ENCODE data around the gene WSB2. TPM values are rescaled to one million over a fixed set of nuclear protein-coding genes. Genes with fewer than 3 reads are reported as not detected.

WSB2 gene
- total RNA-seq, 1 donor from 2014 or later, result 37.1 TPM

DNA sequence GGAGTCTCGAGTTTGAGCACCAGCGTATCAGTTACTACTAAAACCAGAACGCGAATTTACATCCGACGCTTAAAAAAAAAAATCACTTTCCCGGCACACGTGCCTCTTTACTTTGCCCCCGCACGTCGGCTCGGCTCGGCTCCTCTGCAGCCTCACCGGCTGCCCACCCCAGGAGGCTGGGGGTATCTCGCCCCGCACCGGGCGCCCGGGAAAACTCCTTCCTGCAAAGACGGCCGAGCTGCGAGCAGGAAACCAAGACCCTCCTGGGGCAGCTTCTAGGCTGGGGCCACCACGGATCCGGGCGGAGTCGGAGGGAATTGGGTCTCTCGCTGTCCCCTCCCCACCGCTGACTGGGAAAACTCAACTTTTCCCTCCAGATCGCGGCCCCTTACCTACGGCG lies 42.2 kb upstream of the WSB2 start:
- Mint-ChIP-seq H3K4me1 (peaks cover 16% of the 10 kb centered on the region), H3K36me3 (no peaks in the 10 kb centered on the region), H3K27me3 (ENCODE audit: low read depth) (no peaks in the 10 kb centered on the region), H3K9me3 (no peaks in the 10 kb centered on the region), H3K4me3 (peak overlapping the region; percentile 85), H3K27ac (no peak overlapping the region)
- peak in 1 of 2 experiments; percentile 57 for DNase-seq (ENCODE audit: low spot score in 2 of 2, unreplicated experiment in 2 of 2)
- TF ChIP-seq, protein P1, sequence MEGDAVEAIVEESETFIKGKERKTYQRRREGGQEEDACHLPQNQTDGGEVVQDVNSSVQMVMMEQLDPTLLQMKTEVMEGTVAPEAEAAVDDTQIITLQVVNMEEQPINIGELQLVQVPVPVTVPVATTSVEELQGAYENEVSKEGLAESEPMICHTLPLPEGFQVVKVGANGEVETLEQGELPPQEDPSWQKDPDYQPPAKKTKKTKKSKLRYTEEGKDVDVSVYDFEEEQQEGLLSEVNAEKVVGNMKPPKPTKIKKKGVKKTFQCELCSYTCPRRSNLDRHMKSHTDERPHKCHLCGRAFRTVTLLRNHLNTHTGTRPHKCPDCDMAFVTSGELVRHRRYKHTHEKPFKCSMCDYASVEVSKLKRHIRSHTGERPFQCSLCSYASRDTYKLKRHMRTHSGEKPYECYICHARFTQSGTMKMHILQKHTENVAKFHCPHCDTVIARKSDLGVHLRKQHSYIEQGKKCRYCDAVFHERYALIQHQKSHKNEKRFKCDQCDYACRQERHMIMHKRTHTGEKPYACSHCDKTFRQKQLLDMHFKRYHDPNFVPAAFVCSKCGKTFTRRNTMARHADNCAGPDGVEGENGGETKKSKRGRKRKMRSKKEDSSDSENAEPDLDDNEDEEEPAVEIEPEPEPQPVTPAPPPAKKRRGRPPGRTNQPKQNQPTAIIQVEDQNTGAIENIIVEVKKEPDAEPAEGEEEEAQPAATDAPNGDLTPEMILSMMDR (IDR thresholded peaks at IDR 0.05; ENCODE audit: unreplicated experiment), result no peak

DNA sequence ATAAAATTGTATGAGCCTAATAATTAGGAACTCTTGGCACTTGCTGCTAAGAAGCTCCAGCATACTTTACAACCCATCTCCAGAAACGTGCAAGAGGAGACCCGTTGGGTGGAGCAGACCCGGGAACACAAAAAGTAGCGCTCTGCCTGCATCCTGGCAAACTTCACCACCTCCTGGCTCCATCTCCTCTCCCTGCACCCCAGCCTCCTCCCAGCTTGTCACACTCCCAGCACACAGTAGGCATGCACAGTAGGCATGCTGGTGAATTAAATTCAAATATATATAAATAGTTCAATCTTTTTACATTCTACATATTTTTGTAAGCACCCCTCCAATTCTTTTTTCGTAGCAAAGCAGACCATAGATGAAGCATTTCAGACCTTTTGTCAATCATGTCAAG lies 41.6 kb upstream of the WSB2 start:
- Mint-ChIP-seq H3K4me1 (peaks cover 16% of the 10 kb centered on the region), H3K9me3 (no peaks in the 10 kb centered on the region)
- DNase-seq (ENCODE audit: low spot score in 2 of 2, unreplicated experiment in 2 of 2), result no peak

DNA sequence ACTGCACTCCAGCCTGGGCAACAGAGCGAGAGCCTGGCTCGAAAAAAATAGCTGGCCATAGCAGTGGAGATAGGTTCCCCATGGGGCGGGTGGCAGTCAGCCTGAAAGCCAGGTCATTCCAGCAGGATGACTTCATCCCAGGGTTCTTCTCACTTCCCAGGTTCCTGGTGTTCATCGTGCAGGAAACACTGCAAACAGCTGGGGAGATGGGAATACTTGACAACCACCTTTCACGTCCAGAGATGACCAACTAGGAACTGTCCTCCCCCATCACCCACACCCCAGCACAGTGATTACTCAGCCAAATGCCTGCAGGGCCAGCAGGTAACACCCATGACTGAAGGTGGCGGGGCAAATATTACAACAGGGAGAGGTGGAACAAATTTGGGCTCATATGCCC lies 41.1 kb upstream of the WSB2 start:
- DNase-seq (ENCODE audit: low spot score in 2 of 2, unreplicated experiment in 2 of 2), result no peak
- Mint-ChIP-seq H3K9me3 (no peaks in the 10 kb centered on the region), H3K27me3 (ENCODE audit: low read depth) (no peaks in the 10 kb centered on the region), H3K4me3 (peak overlapping the region; percentile 28), H3K36me3 (no peaks in the 10 kb centered on the region), H3K4me1 (peaks cover 14% of the 10 kb centered on the region), H3K27ac (no peak overlapping the region)
- TF ChIP-seq, protein P1 (IDR thresholded peaks at IDR 0.05; ENCODE audit: unreplicated experiment), result no peak

More for the DNA sequence above, 41.6 kb upstream of the WSB2 start:
- H3K36me3 Mint-ChIP-seq, result no peaks in the 10 kb centered on the region
- H3K27me3 Mint-ChIP-seq (ENCODE audit: low read depth), result no peaks in the 10 kb centered on the region
- peak overlapping the region; percentile 85 for H3K4me3 Mint-ChIP-seq
- TF ChIP-seq, protein P1 (IDR thresholded peaks at IDR 0.05; ENCODE audit: unreplicated experiment), result no peak
- peak overlapping the region; percentile 80 for H3K27ac Mint-ChIP-seq

DNA sequence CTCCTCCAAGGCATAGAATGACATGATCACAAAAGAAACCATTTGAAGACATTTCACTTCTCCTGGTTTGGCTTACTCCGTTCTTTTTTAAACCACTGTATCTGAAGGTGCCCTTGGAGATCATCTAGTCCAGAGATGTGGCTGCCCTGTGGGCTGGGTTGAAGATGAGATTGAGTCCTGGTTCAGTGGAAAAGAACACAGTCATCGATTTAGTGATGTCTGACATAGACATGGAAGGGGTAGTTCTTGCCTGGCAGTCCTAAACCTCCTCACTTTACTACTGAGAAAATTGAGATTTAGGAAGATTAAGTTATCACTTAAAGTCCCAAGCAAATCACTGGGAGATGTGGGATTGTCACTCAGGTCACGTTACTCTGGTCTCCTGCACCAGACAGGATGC lies 40.1 kb upstream of the WSB2 start:
- peaks cover 8% of the 10 kb centered on the region for H3K4me1 Mint-ChIP-seq
- no peaks in the 10 kb centered on the region for H3K27me3 Mint-ChIP-seq (ENCODE audit: low read depth)
- TF ChIP-seq, protein P1 (IDR thresholded peaks at IDR 0.05; ENCODE audit: unreplicated experiment), result no peak
- no peak for DNase-seq (ENCODE audit: low spot score in 2 of 2, unreplicated experiment in 2 of 2)
- H3K4me3 Mint-ChIP-seq, result no peak overlapping the region
- H3K27ac Mint-ChIP-seq, result no peak overlapping the region
- H3K9me3 Mint-ChIP-seq, result no peaks in the 10 kb centered on the region
- no peaks in the 10 kb centered on the region for H3K36me3 Mint-ChIP-seq

DNA sequence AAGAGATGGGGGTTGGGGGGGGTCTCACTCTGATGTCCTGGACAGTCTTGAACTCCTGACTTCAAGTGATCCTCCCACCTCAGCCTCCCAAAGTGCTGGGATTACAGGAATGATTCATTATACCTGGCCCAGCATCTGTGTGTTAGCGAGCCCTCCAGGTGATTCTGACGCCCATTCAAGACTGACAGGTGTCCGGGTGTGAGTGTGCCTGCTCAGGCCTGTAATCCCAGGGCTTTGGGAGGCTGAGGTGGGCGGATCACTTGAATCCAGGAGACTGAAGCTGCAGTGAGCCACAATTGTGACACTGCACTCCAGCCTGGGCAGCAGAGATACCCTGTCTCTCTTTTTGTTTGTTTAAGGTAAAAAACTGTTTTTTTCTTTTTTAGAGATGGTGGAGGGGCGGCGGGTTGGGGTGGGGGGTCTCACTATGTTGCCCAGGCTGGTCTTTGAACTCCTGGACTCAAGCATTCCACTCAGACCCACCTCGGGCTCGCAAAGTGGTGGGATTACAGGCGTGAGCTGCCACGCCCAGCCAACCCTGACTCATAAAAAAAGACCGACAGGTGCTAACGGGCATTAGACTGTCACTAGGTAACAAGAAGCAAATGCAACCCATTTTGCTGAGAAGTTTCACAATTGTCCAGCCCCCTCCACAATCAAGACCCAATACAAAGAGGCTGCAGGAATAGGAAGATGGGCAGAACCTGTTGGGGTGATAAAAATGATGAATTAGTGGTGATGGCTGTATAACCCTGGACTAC lies 38.1 kb upstream of the WSB2 start:
- no peak overlapping the region for H3K27ac Mint-ChIP-seq
- H3K36me3 Mint-ChIP-seq, result no peaks in the 10 kb centered on the region
- no peak for DNase-seq (ENCODE audit: low spot score in 2 of 2, unreplicated experiment in 2 of 2)
- no peaks in the 10 kb centered on the region for H3K27me3 Mint-ChIP-seq (ENCODE audit: low read depth)
- H3K4me3 Mint-ChIP-seq, result no peak overlapping the region
- TF ChIP-seq, protein P1 (IDR thresholded peaks at IDR 0.05; ENCODE audit: unreplicated experiment), result no peak
- H3K4me1 Mint-ChIP-seq, result peaks cover 5% of the 10 kb centered on the region
- H3K9me3 Mint-ChIP-seq, result no peaks in the 10 kb centered on the region

All from mesothelial cell of epicardium (in vitro differentiated cells).